NCI-H2107 treated with DMSO at 0.1 percent for 48 hours (cell line): ENCODE results near the gene SYT1.
A peak's percentile ranks its signal among the peaks of the same experiment; 100 is the strongest.
"Not testable (repeated sequence)": the region's sequence is repeated elsewhere in the genome, so short reads cannot be mapped to it uniquely, and the experiment has no call there.

Experiments
- DNase-seq: peaks from one replicate; lab custom pipeline; 2025; ENCODE audit not compliant: unreplicated experiment; lab: John Stamatoyannopoulos, UW

SYT1 gene

GRCh38 chr12:79200176-79200575 lies 335.6 kb downstream of the SYT1 start:
- peak; percentile 62 for DNase-seq

- no peak for DNase-seq
These were observed 338.6 kb downstream of the SYT1 start for GRCh38 chr12:79203058-79203647.

GRCh38 chr12:79206871-79207270 lies 342.3 kb downstream of the SYT1 start:
- no peak for DNase-seq

GRCh38 chr12:79210403-79210802 lies 345.8 kb downstream of the SYT1 start:
- DNase-seq, result not testable (repeated sequence)

GRCh38 chr12:79217306-79217705 lies 352.7 kb downstream of the SYT1 start:
- DNase-seq, result peak; percentile 77

GRCh38 chr12:79223210-79223609 lies 358.6 kb downstream of the SYT1 start:
- no peak for DNase-seq

GRCh38 chr12:79223761-79224160 lies 359.2 kb downstream of the SYT1 start:
- DNase-seq, result no peak

GRCh38 chr12:79227091-79227490 lies 362.5 kb downstream of the SYT1 start:
- DNase-seq, result no peak

GRCh38 chr12:79227646-79228045 lies 363.1 kb downstream of the SYT1 start:
- no peak for DNase-seq

- peak; percentile 98 for DNase-seq
These were observed 368.8 kb downstream of the SYT1 start for GRCh38 chr12:79233341-79233781.

- no peak for DNase-seq
These were observed 372.3 kb downstream of the SYT1 start for GRCh38 chr12:79236920-79237319.

GRCh38 chr12:79238246-79238645 lies 373.7 kb downstream of the SYT1 start:
- no peak for DNase-seq

GRCh38 chr12:79247494-79247893 lies 382.9 kb downstream of the SYT1 start:
- no peak for DNase-seq

GRCh38 chr12:79250186-79250585 lies 385.6 kb downstream of the SYT1 start:
- no peak for DNase-seq

- no peak for DNase-seq
These were observed 386.6 kb downstream of the SYT1 start for GRCh38 chr12:79250960-79251755.

GRCh38 chr12:79252358-79253075 lies 387.9 kb downstream of the SYT1 start:
- no peak for DNase-seq

GRCh38 chr12:79255288-79255687 lies 390.7 kb downstream of the SYT1 start:
- no peak for DNase-seq

GRCh38 chr12:79260923-79261322 lies 396.3 kb downstream of the SYT1 start:
- DNase-seq, result no peak

GRCh38 chr12:79262938-79263337 lies 398.4 kb downstream of the SYT1 start:
- DNase-seq, result no peak

GRCh38 chr12:79266343-79267144 lies 402.0 kb downstream of the SYT1 start:
- DNase-seq, result no peak

GRCh38 chr12:79267580-79267979 lies 403.0 kb downstream of the SYT1 start:
- no peak for DNase-seq
